GM18499 (cell line): Measurements from ENCODE around the gene ROBO4.

ENCODE experiments used
- ATAC-seq: cut with Tn5 transposase; IDR thresholded peaks from one replicate; pipeline ENCODE4 v1.9.1; 2021; ENCODE audit warnings: moderate number of reproducible peaks; ENCODE audit not compliant: insufficient read depth, unreplicated experiment

Gene ROBO4

GRCh38 chr11:124920356-124920755 is 22.7 kb upstream of the ROBO4 start:
- no peak for ATAC-seq

- no peak for ATAC-seq
Observed at GRCh38 chr11:124919898-124920297, 22.2 kb upstream of the ROBO4 start.

GRCh38 chr11:124918950-124919349 is 21.3 kb upstream of the ROBO4 start, which contains the start of gene HEPN1:
Gene HEPN1 (plus strand): TSS chr11:124919250.
- no peak for ATAC-seq

DNA sequence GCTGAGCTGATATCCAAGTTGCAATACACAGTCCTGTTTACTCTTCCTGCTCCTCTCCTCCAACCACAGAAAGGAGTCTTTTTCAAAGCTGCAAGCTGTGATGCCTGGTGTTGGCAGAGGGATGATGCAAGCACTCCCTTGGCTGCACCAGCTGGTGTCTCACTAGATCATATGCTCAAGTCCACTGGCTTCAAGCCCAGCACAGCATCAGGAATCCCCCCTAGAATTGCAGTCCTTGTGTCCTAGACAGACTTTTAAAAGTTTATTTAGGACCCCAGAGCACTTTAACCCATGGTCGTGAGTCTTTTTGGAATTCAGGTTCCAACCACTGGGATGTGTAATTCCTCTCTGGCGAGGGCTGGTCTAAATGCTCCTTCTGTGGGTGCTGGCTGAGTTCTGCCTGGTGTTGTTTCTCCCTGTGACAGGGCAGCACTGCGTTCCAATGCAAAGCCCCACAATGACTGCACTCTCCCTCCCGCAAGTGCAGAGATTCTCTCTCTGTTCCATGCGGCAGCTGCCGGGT is 19.5 kb upstream of the ROBO4 start:
- ATAC-seq: no peak

- ATAC-seq: no peak
Observed at GRCh38 chr11:124916370-124916710, 18.7 kb upstream of the ROBO4 start.

DNA sequence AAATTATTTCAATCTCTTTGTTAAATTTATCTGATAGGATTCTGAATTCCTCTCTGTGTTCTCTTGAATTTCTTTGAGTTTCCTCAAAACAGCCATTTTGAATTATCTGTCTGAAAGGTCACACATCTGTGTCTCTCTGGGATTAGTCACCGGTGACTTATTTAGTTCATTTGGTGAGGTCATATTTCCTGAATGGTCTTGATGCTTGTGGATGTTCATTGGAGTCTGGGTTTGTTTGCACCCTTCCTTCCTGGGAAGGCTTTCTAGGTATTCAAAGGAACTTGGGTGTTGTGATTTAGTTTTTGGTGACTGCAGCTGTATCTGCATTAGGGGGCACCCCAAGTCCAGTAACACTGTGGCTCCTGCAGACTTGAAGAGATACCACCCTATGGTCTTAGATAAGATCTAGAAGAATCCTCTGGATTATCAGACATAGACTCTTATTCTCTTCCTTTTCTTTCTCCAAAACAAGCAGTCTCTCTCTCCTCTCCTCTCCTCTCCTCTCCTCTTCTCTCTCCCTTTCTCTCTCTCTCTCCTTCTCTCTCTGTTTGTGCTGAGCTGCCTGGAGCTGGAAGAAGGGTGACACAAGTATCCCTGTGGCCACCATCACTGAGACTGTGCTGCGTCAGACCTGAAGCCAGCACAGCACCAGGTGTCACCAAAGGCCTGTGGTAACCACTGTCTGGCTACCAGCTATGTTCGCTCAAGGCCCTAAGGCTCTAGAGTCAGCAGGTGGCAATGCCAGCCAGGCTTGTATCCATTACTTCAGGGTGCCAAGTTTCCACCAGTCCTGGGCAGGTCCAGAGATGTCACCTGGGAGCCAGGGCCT is 18.1 kb upstream of the ROBO4 start:
- ATAC-seq: no peak

GRCh38 chr11:124902616-124903015 is 5.0 kb upstream of the ROBO4 start:
- ATAC-seq: no peak

DNA sequence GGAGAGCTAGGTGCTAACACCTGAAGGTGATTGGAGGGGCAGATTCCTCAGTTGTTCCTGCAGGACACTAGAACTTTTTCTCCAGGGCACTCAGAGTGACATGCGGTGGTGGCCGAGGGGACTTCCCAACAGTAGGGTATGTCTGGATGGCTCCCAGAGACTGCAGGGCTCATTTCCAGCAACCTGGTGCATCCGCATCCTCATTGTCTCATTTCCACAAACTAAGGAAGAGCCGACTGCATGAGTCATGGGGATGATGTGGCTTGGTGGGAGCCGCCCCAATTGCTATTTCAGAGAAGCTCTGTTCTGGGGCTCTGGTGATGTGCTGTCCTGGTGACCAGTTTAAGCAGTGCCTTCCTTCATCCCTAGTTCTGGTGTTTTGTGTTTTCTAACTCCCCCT is 2.8 kb upstream of the ROBO4 start:
- no peak for ATAC-seq

GRCh38 chr11:124899383-124900145 is 1.9 kb upstream of the ROBO4 start:
- no peak for ATAC-seq

DNA sequence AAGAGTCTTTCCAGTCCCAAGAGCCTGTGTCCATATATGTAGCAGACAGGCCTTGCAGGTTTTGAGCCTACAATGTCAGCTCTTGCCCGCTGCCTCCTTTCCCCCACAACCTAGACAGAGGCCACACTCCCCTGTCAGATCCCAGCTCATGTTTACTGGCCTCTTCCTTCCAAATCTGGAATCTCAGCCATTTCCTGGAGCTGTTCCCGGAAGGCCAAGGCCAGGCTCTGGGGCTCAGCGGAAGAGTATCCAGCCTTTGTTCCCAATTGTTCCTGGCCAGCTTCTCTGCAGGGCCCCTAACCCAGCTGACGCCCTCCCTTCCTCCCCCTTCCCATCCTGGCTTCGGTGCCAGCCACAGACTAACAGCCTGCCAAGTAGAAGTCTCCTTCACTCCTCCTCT is 1.0 kb upstream of the ROBO4 start:
- no peak for ATAC-seq

DNA sequence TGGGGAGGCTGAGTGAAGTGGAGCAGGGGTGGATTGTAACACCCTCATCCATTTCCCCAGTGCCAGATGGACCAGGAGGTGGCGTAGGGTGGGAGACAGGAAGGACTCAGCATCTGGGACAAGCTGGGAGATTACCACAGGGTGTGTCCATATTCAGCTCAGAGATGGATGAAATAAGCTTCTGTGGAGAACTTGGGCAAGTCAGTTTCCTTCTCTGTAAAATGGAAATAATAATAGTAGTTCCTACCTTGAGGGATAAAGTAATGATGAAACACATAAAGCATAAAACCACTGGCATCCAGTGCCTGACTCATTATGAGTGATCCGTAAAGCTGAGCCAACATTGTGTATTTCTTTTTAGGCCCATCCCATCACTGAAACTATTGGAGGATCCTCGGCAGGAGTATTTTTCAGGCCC is 607 bp upstream of the ROBO4 start:
- ATAC-seq: no peak

DNA sequence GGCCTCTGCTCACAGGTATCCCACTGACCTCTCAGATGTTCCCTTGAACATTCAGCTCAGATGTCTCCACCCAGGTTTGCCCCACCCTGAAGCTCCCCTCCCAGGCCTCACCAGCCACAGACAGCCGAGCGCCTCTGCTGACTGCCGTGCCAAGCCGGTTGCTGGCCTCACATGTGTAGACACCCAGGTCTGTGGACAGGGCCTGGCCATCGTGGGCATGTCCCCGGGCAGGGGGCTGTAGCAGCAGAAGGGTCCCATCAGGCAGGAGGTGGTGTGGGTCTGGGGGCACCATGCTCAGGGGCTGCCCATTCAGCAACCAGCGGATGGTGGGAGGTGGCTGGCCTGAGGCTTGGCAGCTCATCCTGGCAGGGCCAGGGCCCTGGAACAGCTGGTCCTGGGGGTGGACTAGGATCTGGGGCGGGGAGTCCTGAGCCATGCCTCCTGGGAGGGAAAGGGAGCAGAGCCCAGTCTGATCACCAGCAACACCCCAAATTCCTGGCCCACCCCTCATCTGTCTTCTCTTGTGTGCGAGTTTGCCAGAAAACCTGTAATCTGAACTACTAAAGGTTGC is 759 bp downstream of the ROBO4 start:
- ATAC-seq: no peak

DNA sequence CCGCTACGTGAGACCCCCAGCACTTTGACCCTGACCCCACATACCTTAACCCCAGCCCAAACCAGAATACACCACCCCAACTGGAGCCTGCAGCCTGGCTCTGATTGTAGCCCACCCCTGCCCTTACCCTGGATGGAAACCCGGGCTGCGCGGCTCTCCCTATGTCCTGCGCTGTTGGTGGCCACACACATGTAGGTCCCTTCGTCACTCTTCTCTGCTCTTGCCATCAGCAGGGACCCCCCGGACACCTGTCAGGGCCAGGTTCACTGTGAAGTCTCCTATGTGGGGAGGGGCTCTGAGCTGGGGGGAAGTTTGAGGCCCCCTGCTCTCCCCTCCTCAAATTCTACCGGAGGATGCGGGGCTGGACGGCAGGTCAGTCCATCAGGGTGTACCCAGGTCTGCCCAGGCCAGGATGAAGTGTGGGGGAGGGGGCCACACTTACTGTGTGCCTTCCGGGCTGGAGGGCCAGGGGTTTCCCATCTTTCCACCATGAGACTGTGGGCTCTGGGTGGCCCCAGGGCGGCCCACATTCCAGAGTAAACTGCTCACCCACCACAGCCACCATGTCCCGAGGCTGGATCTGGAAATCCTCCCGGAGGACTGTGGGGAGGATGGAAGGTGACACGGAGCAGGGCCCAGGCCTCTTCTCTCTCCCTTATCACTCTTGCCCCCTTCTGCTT is 1.5 kb downstream of the ROBO4 start:
- no peak for ATAC-seq

DNA sequence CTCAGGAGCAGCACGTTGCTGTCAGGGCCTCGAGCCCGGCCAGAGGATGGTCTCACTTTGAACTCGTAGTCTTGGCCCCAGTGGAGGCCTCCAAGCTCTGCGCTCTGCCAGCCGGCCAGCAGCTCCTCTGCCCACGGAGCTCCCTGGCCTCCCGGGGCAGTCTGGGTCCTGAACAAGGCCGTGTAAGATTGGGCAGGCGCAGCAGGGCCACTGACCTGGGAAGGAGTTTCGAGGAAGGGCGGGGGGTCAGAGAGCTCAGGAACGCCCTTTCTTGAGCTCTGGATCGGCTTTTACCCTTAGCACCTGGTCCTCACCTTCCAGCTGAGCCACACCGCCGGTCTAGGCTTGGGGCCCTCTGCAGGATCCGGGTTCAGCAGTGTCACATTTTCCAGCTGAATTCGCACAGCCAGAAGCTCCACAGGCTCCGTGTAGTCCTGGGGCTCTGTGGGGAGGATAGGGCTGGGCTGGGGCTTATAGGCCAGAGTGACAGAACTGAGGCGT is 2.1 kb downstream of the ROBO4 start:
- no peak for ATAC-seq

- ATAC-seq: no peak
Observed at GRCh38 chr11:124894606-124895430, 2.8 kb downstream of the ROBO4 start.

GRCh38 chr11:124893781-124894401 is 3.8 kb downstream of the ROBO4 start:
- ATAC-seq: no peak

DNA sequence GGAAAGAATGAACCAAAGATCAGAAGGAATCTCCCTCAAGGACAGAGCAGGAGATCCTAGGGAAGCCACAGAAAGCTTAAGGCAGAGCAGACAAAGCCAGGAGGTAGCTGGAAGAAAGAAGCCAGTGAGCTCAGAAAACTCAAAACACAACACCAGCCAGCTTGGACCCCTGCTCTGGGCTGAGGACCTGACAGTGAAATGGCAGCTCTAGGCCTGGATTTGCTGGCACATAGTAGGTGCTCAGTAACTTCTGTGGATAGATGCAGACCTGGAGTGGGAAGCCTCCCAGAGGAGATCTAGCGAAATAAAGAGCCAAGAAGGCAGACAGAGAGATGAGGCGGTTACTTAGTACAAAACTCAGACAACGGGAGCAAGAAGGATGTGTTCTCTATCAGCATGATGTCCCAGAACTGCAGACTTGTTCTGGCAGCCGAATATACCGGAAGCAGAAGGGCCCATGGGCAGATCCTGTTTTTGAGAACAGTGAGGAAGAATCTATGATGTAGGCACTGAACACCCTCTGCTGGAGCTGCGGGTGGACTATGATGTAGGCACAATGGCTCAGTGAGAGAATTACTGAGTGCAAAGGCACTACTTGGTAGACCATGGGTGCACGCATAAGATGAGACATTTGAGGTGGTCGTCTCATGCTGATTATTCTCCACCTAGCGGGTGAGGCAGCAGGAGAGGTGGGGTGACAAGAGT is 4.8 kb downstream of the ROBO4 start:
- ATAC-seq: no peak

DNA sequence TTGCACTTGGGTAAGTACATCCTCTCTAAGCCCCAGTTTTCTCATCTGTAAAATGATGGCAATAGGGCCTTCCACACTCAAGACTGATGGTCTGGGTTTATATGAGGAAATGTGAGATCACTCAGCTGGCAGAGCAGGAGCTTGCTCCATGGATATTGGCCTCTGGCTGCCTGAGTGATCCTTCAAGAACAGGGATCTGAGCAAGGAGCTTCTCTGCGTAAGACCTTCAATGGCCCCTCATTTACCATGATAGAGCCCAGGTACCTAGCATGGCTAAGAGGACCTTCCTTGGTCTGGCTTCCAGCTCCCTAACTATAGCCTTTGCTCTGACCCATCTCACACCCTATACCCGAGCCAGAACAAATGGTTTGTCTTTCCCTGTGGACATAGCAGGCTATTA is 5.5 kb downstream of the ROBO4 start:
- ATAC-seq: no peak
